ENCODE data around the gene SUCLG2.

The SUCLG2 gene

GRCh38 chr3:67419218-67419529, 235.2 kb downstream of the SUCLG2 start:
- Mint-ChIP-seq H3K36me3 (ENCODE audit: insufficient read depth) (peaks cover 4% of the 10 kb centered on the region), H3K9me3 (peaks cover 0 to 8% of the 10 kb centered on the region in 2 donors), H3K4me1 (ENCODE audit: low read depth in 2 of 2) (peaks cover 0 to 6% of the 10 kb centered on the region in 2 donors)

DNA sequence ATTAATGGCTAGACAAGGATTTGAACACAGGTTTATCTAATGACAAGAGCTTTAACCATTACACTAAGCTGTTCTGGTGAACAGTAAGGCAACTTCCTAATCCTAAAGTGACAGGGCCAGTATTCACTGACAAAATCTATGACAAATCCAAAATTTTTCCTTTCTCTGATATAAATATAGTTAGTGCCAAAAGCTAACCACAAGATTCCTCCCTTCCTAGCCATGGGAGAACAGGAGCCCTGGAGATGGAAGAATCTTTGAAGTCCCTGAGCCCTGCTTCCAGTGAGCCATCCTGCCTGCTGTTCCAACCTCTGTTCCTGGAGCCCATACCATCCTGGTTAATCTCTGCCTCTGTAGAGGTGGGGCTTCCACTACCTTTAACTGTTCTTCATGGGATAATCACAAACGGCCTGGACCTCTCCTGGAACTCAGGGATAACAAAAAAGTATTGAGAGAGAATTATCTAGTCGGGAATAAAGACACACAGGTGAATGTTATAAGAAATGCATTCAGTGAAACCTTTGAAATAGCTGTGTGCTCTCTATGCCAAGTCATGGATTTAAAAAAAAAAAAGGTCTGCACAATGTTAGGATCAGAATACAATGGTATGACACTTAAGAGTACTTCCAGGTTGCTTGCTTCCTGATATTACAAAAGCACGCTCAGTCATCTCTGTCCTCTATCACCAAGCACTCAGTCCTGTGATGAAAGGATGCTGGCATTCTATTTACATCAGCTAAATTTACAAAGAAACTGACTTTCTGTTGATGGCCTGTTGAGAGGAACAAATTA, 235.8 kb downstream of the SUCLG2 start:
- H3K36me3 Mint-ChIP-seq (ENCODE audit: insufficient read depth): peaks cover 4% of the 10 kb centered on the region
- peaks cover 0 to 9% of the 10 kb centered on the region in 2 donors for H3K4me1 Mint-ChIP-seq (ENCODE audit: low read depth in 2 of 2)
- peaks cover 0 to 8% of the 10 kb centered on the region in 2 donors for H3K9me3 Mint-ChIP-seq
- no peak overlapping the region for H3K27ac Mint-ChIP-seq
- no peaks in the 10 kb centered on the region for H3K27me3 Mint-ChIP-seq
- no peak for ATAC-seq (replicated peaks)
- no peak for DNase-seq
- H3K4me3 Mint-ChIP-seq: no peak overlapping the region

More at GRCh38 chr3:67419218-67419529, 235.2 kb downstream of the SUCLG2 start:
- Mint-ChIP-seq H3K27me3 (no peaks in the 10 kb centered on the region), H3K27ac (no peak overlapping the region), H3K4me3 (no peak overlapping the region)
- ATAC-seq (replicated peaks): no peak
- no peak for DNase-seq

DNA sequence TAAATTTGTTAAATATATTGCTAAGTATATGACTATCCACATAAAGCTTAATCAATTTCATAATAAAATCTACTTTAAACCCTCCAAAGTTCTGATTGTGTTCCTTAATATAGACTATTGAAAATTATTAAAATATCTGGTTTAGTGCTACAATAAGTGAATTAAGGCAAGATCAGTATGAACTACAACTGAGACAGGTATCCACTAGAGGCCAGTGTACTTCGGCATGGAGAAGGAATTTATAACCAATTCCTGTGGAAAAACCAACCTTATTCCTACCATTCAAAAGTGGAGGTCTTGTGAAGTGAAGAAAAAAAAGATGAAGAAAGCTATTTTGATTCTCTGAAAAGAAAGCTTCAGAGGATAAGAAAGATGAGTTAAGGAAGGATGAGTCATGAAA, 237.7 kb downstream of the SUCLG2 start:
- Mint-ChIP-seq H3K36me3 (ENCODE audit: insufficient read depth) (peaks cover 4% of the 10 kb centered on the region), H3K27me3 (no peaks in the 10 kb centered on the region), H3K9me3 (peaks cover 0 to 4% of the 10 kb centered on the region in 2 donors), H3K27ac (no peak overlapping the region), H3K4me1 (ENCODE audit: low read depth in 2 of 2) (peaks cover 4 to 15% of the 10 kb centered on the region in 2 donors), H3K4me3 (no peak overlapping the region)
- ATAC-seq (replicated peaks) (no peak), DNase-seq (no peak)

GRCh38 chr3:67415511-67415910, 238.9 kb downstream of the SUCLG2 start:
- Mint-ChIP-seq H3K27ac (no peak overlapping the region), H3K27me3 (no peaks in the 10 kb centered on the region), H3K36me3 (ENCODE audit: insufficient read depth) (peaks cover 4% of the 10 kb centered on the region), H3K4me1 (ENCODE audit: low read depth in 2 of 2) (peaks cover 7 to 15% of the 10 kb centered on the region in 2 donors), H3K9me3 (no peaks in the 10 kb centered on the region), H3K4me3 (no peak overlapping the region)
- DNase-seq (no peak), ATAC-seq (replicated peaks) (no peak)

GRCh38 chr3:67414740-67415139, 239.7 kb downstream of the SUCLG2 start:
- H3K36me3 Mint-ChIP-seq (ENCODE audit: insufficient read depth): peaks cover 4% of the 10 kb centered on the region
- no peaks in the 10 kb centered on the region for H3K9me3 Mint-ChIP-seq
- no peak for ATAC-seq (replicated peaks)
- DNase-seq: no peak
- no peak overlapping the region for H3K27ac Mint-ChIP-seq
- no peaks in the 10 kb centered on the region for H3K27me3 Mint-ChIP-seq
- peaks cover 7 to 21% of the 10 kb centered on the region in 2 donors for H3K4me1 Mint-ChIP-seq (ENCODE audit: low read depth in 2 of 2)
- no peak overlapping the region for H3K4me3 Mint-ChIP-seq

- no peak for DNase-seq
- H3K27me3 Mint-ChIP-seq: no peaks in the 10 kb centered on the region
- ATAC-seq (replicated peaks): no peak
- no peak overlapping the region for H3K4me3 Mint-ChIP-seq
- H3K9me3 Mint-ChIP-seq: no peaks in the 10 kb centered on the region
- H3K27ac Mint-ChIP-seq: no peak overlapping the region
- peaks cover 2 to 21% of the 10 kb centered on the region in 2 donors for H3K4me1 Mint-ChIP-seq (ENCODE audit: low read depth in 2 of 2)
- peaks cover 16% of the 10 kb centered on the region for H3K36me3 Mint-ChIP-seq (ENCODE audit: insufficient read depth)
These were observed 249.2 kb downstream of the SUCLG2 start for GRCh38 chr3:67405193-67405592.

DNA sequence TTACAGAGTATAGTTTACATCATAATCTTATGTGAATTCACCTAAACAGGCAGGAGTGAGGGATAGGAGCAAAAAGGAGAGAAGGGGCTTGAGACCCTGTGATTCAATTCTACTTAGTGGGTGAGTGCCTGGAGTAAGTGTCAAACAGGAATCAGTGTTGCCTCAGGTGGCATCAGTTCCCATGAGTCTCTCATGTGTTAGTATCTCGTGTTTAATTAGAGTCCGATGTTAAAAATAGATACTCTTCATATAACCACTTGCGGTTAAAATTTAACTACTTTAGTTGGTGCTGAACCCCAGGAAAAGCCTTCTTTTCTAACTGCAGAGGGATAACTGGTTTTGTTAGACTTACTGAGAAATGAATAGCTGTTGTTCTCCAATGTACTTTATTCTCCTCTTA, 251.5 kb downstream of the SUCLG2 start:
- DNase-seq (no peak), ATAC-seq (replicated peaks) (no peak)
- peaks cover 2 to 18% of the 10 kb centered on the region in 2 donors for H3K4me1 Mint-ChIP-seq (ENCODE audit: low read depth in 2 of 2)
- peaks cover 18% of the 10 kb centered on the region for H3K36me3 Mint-ChIP-seq (ENCODE audit: insufficient read depth)
- no peaks in the 10 kb centered on the region for H3K27me3 Mint-ChIP-seq
- H3K9me3 Mint-ChIP-seq: no peaks in the 10 kb centered on the region
- no peak overlapping the region for H3K4me3 Mint-ChIP-seq
- peak overlapping the region in 1 of 2 donors; percentile 60 for H3K27ac Mint-ChIP-seq

- no peak overlapping the region for H3K4me3 Mint-ChIP-seq
- ATAC-seq (replicated peaks) (no peak), DNase-seq (no peak)
- no peaks in the 10 kb centered on the region for H3K27me3 Mint-ChIP-seq
- no peak overlapping the region for H3K27ac Mint-ChIP-seq
- H3K4me1 Mint-ChIP-seq (ENCODE audit: low read depth in 2 of 2): peaks cover 2 to 18% of the 10 kb centered on the region in 2 donors
- no peaks in the 10 kb centered on the region for H3K9me3 Mint-ChIP-seq
- peaks cover 17% of the 10 kb centered on the region for H3K36me3 Mint-ChIP-seq (ENCODE audit: insufficient read depth)
These were observed 252.5 kb downstream of the SUCLG2 start for GRCh38 chr3:67401921-67402320.

DNA sequence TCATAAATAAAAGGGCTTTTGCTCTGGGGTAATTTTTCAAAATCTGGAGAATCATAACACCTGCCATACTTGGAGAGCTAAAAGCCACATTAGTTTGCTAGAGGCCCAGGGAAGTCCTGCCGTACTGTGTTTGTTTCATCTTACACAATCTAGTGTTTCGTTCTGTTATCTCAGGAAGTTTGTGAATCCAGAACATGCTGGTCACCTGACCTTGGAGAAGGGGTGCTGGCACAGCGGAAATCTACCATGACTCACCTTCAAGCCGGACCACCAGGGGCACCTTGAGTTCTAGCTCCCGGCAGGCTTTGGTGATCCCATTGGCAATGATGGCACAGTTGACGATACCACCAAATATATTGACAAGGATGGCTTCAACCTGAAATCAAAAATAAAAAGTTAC, 253.9 kb downstream of the SUCLG2 start:
- H3K4me1 Mint-ChIP-seq (ENCODE audit: low read depth in 2 of 2): peaks cover 2 to 19% of the 10 kb centered on the region in 2 donors
- peaks cover 17% of the 10 kb centered on the region for H3K36me3 Mint-ChIP-seq (ENCODE audit: insufficient read depth)
- H3K27ac Mint-ChIP-seq: no peak overlapping the region
- no peaks in the 10 kb centered on the region for H3K9me3 Mint-ChIP-seq
- H3K27me3 Mint-ChIP-seq: no peaks in the 10 kb centered on the region
- DNase-seq (no peak), ATAC-seq (replicated peaks) (no peak)
- no peak overlapping the region for H3K4me3 Mint-ChIP-seq

- H3K9me3 Mint-ChIP-seq: no peaks in the 10 kb centered on the region
- peaks cover 3% of the 10 kb centered on the region for H3K36me3 Mint-ChIP-seq (ENCODE audit: insufficient read depth)
- ATAC-seq (replicated peaks): no peak
- H3K27ac Mint-ChIP-seq: peak overlapping the region in 1 of 2 donors; percentile 3
- H3K4me3 Mint-ChIP-seq: no peak overlapping the region
- H3K4me1 Mint-ChIP-seq (ENCODE audit: low read depth in 2 of 2): peaks cover 1 to 10% of the 10 kb centered on the region in 2 donors
- DNase-seq: no peak
- no peaks in the 10 kb centered on the region for H3K27me3 Mint-ChIP-seq
These were observed 265.2 kb downstream of the SUCLG2 start for GRCh38 chr3:67389176-67389575.

- DNase-seq: no peak
- Mint-ChIP-seq H3K27ac (peak overlapping the region in 1 of 2 donors; percentile 3), H3K36me3 (ENCODE audit: insufficient read depth) (peaks cover 3% of the 10 kb centered on the region), H3K27me3 (no peaks in the 10 kb centered on the region), H3K9me3 (no peaks in the 10 kb centered on the region), H3K4me1 (ENCODE audit: low read depth in 2 of 2) (peaks cover 1 to 10% of the 10 kb centered on the region in 2 donors), H3K4me3 (no peak overlapping the region)
- ATAC-seq (replicated peaks): no peak
These were observed 265.7 kb downstream of the SUCLG2 start for GRCh38 chr3:67388738-67389137.

DNA sequence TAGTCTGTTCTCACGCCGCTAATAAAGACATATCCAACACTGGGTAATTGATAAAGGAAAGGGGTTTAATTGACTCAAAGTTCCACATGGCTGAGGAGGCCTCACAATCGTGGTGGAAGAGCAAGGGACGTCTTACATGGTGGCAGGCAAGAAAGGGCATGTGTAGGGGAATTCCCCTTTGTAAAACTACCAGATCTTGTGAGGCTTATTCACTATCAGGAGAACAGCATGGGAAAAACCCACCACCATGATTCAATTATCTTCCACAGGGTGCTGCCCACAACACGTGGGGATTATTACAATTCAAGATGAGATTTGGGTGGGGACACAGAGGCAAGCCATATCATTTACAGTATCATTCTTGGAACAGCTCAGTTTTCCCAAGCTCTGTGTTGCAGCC, 268.0 kb downstream of the SUCLG2 start:
- no peak overlapping the region for H3K27ac Mint-ChIP-seq
- ATAC-seq (replicated peaks): no peak
- H3K36me3 Mint-ChIP-seq (ENCODE audit: insufficient read depth): peaks cover 3% of the 10 kb centered on the region

GRCh38 chr3:67384760-67385397, 269.5 kb downstream of the SUCLG2 start:
- Mint-ChIP-seq H3K27ac (no peak overlapping the region), H3K4me1 (ENCODE audit: low read depth in 2 of 2) (peaks cover 0 to 3% of the 10 kb centered on the region in 2 donors), H3K4me3 (no peak overlapping the region), H3K36me3 (ENCODE audit: insufficient read depth) (peaks cover 3% of the 10 kb centered on the region), H3K9me3 (no peaks in the 10 kb centered on the region), H3K27me3 (no peaks in the 10 kb centered on the region)
- ATAC-seq (replicated peaks) (no peak), DNase-seq (peak; percentile 7 to 18 (median 15))

More for the DNA sequence above, 268.0 kb downstream of the SUCLG2 start:
- Mint-ChIP-seq H3K4me1 (ENCODE audit: low read depth in 2 of 2) (peaks cover 0 to 7% of the 10 kb centered on the region in 2 donors), H3K27me3 (no peaks in the 10 kb centered on the region), H3K9me3 (no peaks in the 10 kb centered on the region), H3K4me3 (no peak overlapping the region)
- DNase-seq: no peak

DNA sequence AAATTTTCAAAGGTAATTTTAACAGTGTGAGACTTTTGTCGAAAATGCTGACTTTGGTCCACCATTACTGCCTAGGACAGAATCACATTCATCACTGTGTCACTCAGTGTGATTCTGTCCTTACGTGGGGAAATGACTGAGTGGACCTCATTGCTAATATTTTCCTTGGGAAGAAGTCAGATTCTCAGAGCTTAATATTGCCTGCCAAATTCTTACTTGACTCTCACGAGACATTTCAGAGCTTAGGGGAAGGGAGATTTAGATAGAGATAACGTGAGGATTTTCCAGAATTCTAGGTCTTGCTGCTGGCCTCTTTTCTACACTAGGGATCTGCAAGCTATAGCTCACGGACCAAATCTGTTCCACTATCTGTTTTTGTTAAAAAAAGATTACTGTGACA, 270.4 kb downstream of the SUCLG2 start:
- ATAC-seq (replicated peaks): no peak
- Mint-ChIP-seq H3K9me3 (no peaks in the 10 kb centered on the region), H3K4me3 (no peak overlapping the region), H3K27ac (no peak overlapping the region), H3K36me3 (ENCODE audit: insufficient read depth) (peaks cover 3% of the 10 kb centered on the region), H3K27me3 (no peaks in the 10 kb centered on the region), H3K4me1 (ENCODE audit: low read depth in 2 of 2) (peaks cover 0 to 3% of the 10 kb centered on the region in 2 donors)
- DNase-seq: no peak

Measured in effector memory CD8-positive, alpha-beta T cell (primary cell).